ENCODE data around the gene EYS. TPM values are rescaled to one million over a fixed set of nuclear protein-coding genes. Genes with fewer than 3 reads are reported as not detected.

The EYS gene
- polyA plus RNA-seq, 1 experiment: not detected

DNA sequence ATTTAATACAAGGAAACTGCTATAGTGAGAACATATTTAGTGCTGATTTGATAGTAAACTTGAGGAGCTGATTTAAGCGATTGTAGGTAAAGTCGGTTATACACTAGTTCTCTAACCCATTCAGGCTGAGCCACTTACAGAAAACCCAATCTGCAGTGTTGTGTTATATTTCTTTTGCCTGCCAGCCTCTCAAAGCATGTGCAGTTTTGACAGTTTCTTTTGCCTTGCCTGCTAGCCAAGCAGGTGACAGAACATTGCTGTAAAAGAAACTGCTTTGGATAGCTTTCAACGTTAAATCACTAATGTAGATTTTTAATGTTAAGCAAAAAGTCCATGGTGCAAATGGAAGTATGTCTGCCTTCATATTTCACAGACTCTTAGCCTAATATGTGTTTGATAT is 982.9 kb downstream of the EYS start:
- ChIA-PET POLR2A (no interaction called here), CTCF (no interaction called here)
- Histone ChIP-seq H3K36me3 (ENCODE audit: control insufficient read depth, insufficient read depth, low read length) (no peaks in the 10 kb centered on the region), H3K27me3 (ENCODE audit: control insufficient read depth, insufficient read depth, low read length) (no peaks in the 10 kb centered on the region), H3K4me3 (ENCODE audit: low read depth, low read length) (no peak overlapping the region)
- DNase-seq (ENCODE audit: low read depth): no peak
- TF ChIP-seq CTCF (IDR thresholded peaks at IDR 0.05; ENCODE audit: insufficient read depth, low read depth, low read length): no peak

DNA sequence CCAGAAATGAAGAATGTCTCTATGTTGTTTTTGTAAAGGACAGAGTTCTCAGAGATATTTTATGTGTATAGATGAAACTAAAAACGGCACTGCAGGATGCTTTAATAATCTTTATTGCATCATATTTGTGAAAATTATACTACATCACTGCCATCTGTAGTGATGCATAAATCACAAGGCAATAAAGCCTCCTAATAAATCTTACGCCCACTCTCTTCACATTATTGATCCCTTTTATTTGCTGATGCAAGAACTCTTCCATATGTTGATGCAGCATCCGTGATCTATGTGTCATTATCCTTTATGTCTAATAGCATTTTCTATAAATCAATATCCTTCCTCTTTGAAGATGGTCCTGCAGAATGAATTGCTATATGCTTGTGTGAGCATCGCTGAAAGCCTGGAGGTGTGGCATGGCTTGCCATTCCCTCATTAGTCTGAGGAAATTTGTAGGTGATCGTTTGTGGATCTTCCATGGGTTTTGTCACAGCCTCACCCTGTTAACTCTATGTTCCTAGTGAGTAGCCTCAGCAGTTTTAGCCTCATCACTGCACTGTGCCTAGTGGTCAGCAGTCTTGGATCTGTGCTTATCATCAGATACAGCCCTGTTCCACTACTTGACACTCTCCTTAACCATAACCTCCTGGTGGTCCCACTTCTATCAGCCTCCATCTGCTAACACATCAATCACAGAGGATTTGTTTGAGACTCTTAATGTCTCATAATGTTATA is 983.5 kb downstream of the EYS start:
- POLR2A ChIA-PET: no interaction called here
- no peaks in the 10 kb centered on the region for H3K36me3 ChIP-seq (ENCODE audit: control insufficient read depth, insufficient read depth, low read length)
- TF ChIP-seq CTCF (IDR thresholded peaks at IDR 0.05; ENCODE audit: insufficient read depth, low read depth, low read length): no peak
- no peak for DNase-seq (ENCODE audit: low read depth)
- no peak overlapping the region for H3K4me3 ChIP-seq (ENCODE audit: low read depth, low read length)
- CTCF ChIA-PET: no interaction called here
- no peaks in the 10 kb centered on the region for H3K27me3 ChIP-seq (ENCODE audit: control insufficient read depth, insufficient read depth, low read length)

- TF ChIP-seq CTCF (IDR thresholded peaks at IDR 0.05; ENCODE audit: insufficient read depth, low read depth, low read length): no peak
These were observed 985.2 kb downstream of the EYS start for GRCh38 chr6:64721865-64722264.

GRCh38 chr6:64717281-64717680 is 989.7 kb downstream of the EYS start:
- Histone ChIP-seq H3K36me3 (ENCODE audit: control insufficient read depth, insufficient read depth, low read length) (no peaks in the 10 kb centered on the region), H3K4me3 (ENCODE audit: low read depth, low read length) (no peak overlapping the region), H3K27me3 (ENCODE audit: control insufficient read depth, insufficient read depth, low read length) (no peaks in the 10 kb centered on the region)
- TF ChIP-seq CTCF (IDR thresholded peaks at IDR 0.05; ENCODE audit: insufficient read depth, low read depth, low read length): no peak
- DNase-seq (ENCODE audit: low read depth): no peak
- ChIA-PET CTCF (no interaction called here), POLR2A (no interaction called here)

More at GRCh38 chr6:64721865-64722264, 985.2 kb downstream of the EYS start:
- Histone ChIP-seq H3K4me3 (ENCODE audit: low read depth, low read length) (no peak overlapping the region), H3K27me3 (ENCODE audit: control insufficient read depth, insufficient read depth, low read length) (no peaks in the 10 kb centered on the region), H3K36me3 (ENCODE audit: control insufficient read depth, insufficient read depth, low read length) (no peaks in the 10 kb centered on the region)
- CTCF ChIA-PET: no interaction called here
- DNase-seq (ENCODE audit: low read depth): no peak
- POLR2A ChIA-PET: no interaction called here

GRCh38 chr6:64715624-64716023 is 991.4 kb downstream of the EYS start:
- ChIA-PET POLR2A (no interaction called here), CTCF (no interaction called here)
- no peak for TF ChIP-seq CTCF (IDR thresholded peaks at IDR 0.05; ENCODE audit: insufficient read depth, low read depth, low read length)
- Histone ChIP-seq H3K36me3 (ENCODE audit: control insufficient read depth, insufficient read depth, low read length) (no peaks in the 10 kb centered on the region), H3K4me3 (ENCODE audit: low read depth, low read length) (no peak overlapping the region), H3K27me3 (ENCODE audit: control insufficient read depth, insufficient read depth, low read length) (no peaks in the 10 kb centered on the region)
- no peak for DNase-seq (ENCODE audit: low read depth)
